Measurements from ENCODE around the gene P2RY12.

Gene P2RY12

GRCh38 chr3:151305060-151305774 is 79.3 kb downstream of the P2RY12 start:
- DNase-seq: no peak

GRCh38 chr3:151303751-151304150 is 80.8 kb downstream of the P2RY12 start:
- no peak for DNase-seq

GRCh38 chr3:151301787-151302186 is 82.8 kb downstream of the P2RY12 start:
- no peak for DNase-seq

- no peak for DNase-seq
These were observed 84.0 kb downstream of the P2RY12 start for GRCh38 chr3:151300539-151300938.

GRCh38 chr3:151299006-151299405 is 85.5 kb downstream of the P2RY12 start:
- no peak for DNase-seq

- DNase-seq: no peak
These were observed 87.1 kb downstream of the P2RY12 start for GRCh38 chr3:151297429-151297828.

- DNase-seq: no peak
These were observed 88.3 kb downstream of the P2RY12 start for GRCh38 chr3:151296226-151296625.

- no peak for DNase-seq
These were observed 91.4 kb downstream of the P2RY12 start for GRCh38 chr3:151293127-151293526.

- DNase-seq: peak; percentile 5
These were observed 93.9 kb downstream of the P2RY12 start for GRCh38 chr3:151290673-151291072.

- DNase-seq: no peak
These were observed 95.1 kb downstream of the P2RY12 start for GRCh38 chr3:151289445-151289844.
